Progenitor cell of endocrine pancreas (in vitro differentiated cells): ENCODE measurements around the gene FHOD3. TPM values are rescaled to one million over a fixed set of nuclear protein-coding genes. Genes with fewer than 3 reads are reported as not detected.

Experiments
- DNase-seq: peaks from one replicate; pipeline ENCODE4 v3.0.0; 2021; ENCODE audit warnings: low spot score; ENCODE audit not compliant: unreplicated experiment
- H3K27ac Mint-ChIP-seq: 2 replicates; pipeline ENCODE4 v1.8.0; 2021; ENCODE audit warnings: mild to moderate bottlenecking, moderate library complexity, mixed read lengths
- H3K27me3 Mint-ChIP-seq: 2 replicates; pipeline ENCODE4 v1.8.0; 2021; ENCODE audit warnings: mixed read lengths
- H3K36me3 Mint-ChIP-seq: 2 replicates; pipeline ENCODE4 v1.8.0; 2022; ENCODE audit warnings: mixed read lengths; ENCODE audit not compliant: insufficient read depth
- H3K4me1 Mint-ChIP-seq: 2 replicates; pipeline ENCODE4 v1.8.0; 2021; ENCODE audit warnings: low read depth, mixed read lengths
- H3K4me3 Mint-ChIP-seq: 2 replicates; pipeline ENCODE4 v1.8.0; 2021; ENCODE audit warnings: low read depth, mild to moderate bottlenecking, moderate library complexity, mixed read lengths
- H3K9me3 Mint-ChIP-seq: 2 replicates; pipeline ENCODE4 v1.8.0; 2021; ENCODE audit warnings: low read depth, mixed read lengths
- total RNA-seq: library from RNA; stranded (reverse); gene quantifications from 2 replicates; pipeline ENCODE4 v1.2.1, GENCODE V29; 2021
- TF ChIP-seq, protein P1 (sequence below): fragments of 200-600 bp; sonication (generic); IDR thresholded peaks from one replicate; pipeline ENCODE4 v1.5.0; 2021; ENCODE audit warnings: antibody characterized with exemption, mild to moderate bottlenecking; ENCODE audit not compliant: unreplicated experiment

FHOD3 gene
- total RNA-seq, 1 donor from 2014 or later: 1.6 TPM

GRCh38 chr18:36643061-36643460, 345.5 kb downstream of the FHOD3 start:
- no peak for DNase-seq
- Mint-ChIP-seq H3K4me3 (no peak overlapping the region), H3K9me3 (no peaks in the 10 kb centered on the region), H3K27ac (no peak overlapping the region), H3K27me3 (no peaks in the 10 kb centered on the region), H3K4me1 (peaks cover 3% of the 10 kb centered on the region), H3K36me3 (no peaks in the 10 kb centered on the region)
- TF ChIP-seq, protein P1, sequence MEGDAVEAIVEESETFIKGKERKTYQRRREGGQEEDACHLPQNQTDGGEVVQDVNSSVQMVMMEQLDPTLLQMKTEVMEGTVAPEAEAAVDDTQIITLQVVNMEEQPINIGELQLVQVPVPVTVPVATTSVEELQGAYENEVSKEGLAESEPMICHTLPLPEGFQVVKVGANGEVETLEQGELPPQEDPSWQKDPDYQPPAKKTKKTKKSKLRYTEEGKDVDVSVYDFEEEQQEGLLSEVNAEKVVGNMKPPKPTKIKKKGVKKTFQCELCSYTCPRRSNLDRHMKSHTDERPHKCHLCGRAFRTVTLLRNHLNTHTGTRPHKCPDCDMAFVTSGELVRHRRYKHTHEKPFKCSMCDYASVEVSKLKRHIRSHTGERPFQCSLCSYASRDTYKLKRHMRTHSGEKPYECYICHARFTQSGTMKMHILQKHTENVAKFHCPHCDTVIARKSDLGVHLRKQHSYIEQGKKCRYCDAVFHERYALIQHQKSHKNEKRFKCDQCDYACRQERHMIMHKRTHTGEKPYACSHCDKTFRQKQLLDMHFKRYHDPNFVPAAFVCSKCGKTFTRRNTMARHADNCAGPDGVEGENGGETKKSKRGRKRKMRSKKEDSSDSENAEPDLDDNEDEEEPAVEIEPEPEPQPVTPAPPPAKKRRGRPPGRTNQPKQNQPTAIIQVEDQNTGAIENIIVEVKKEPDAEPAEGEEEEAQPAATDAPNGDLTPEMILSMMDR: no peak

DNA sequence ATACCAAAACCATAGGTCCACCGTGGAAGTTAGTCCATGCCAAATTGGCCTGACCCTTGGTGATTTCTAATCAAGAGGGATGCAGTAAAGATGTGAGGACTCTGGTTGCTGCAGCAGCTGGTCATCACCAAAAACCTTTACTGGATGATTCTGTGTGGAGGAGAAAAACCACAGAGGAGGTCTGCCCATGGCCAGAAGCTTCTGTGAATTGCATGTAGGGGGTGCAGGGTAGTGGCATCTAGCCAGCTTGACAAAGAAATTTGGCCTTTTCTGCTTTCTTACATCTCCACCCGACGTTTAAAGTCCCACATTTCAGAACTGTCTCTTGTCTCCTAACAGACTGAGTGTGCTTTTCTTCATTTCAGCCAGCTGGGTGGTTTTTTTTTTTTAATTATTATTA, 351.3 kb downstream of the FHOD3 start:
- Mint-ChIP-seq H3K4me1 (peaks cover 2% of the 10 kb centered on the region), H3K36me3 (no peaks in the 10 kb centered on the region), H3K9me3 (no peaks in the 10 kb centered on the region), H3K27me3 (peaks cover 3% of the 10 kb centered on the region), H3K27ac (no peak overlapping the region), H3K4me3 (no peak overlapping the region)
- TF ChIP-seq, protein P1: no peak
- no peak for DNase-seq

- Mint-ChIP-seq H3K27me3 (peaks cover 3% of the 10 kb centered on the region), H3K4me1 (peaks cover 2% of the 10 kb centered on the region), H3K9me3 (no peaks in the 10 kb centered on the region), H3K4me3 (no peak overlapping the region), H3K27ac (no peak overlapping the region), H3K36me3 (no peaks in the 10 kb centered on the region)
- no peak for DNase-seq
- TF ChIP-seq, protein P1: no peak
Measured at GRCh38 chr18:36649205-36649604, 351.7 kb downstream of the FHOD3 start.

DNA sequence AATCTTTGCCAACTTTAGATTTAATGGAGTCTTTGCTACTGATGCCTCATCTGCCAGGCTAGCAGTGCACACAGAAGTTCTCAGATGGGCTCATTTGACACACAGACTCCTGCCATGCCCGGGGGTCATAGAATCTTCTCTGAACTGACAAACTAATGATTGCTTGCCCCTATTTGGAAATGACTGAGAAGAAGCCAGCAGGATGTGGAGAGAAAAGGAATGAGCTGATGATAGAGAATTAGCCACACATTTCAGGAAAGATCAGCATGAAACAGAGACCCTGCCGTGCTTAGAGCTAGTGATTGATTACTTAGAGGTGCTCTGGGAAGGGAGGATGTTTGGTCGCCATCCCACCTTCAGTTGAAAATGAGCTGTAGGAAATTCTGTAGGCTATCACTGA, 352.8 kb downstream of the FHOD3 start:
- H3K36me3 Mint-ChIP-seq: no peaks in the 10 kb centered on the region
- no peaks in the 10 kb centered on the region for H3K9me3 Mint-ChIP-seq
- no peak overlapping the region for H3K27ac Mint-ChIP-seq
- peaks cover 2% of the 10 kb centered on the region for H3K4me1 Mint-ChIP-seq
- no peak for DNase-seq
- no peak overlapping the region for H3K4me3 Mint-ChIP-seq
- TF ChIP-seq, protein P1: no peak
- H3K27me3 Mint-ChIP-seq: peaks cover 3% of the 10 kb centered on the region

GRCh38 chr18:36650906-36651305, 353.4 kb downstream of the FHOD3 start:
- no peak for DNase-seq
- peaks cover 2% of the 10 kb centered on the region for H3K4me1 Mint-ChIP-seq
- H3K27me3 Mint-ChIP-seq: peaks cover 3% of the 10 kb centered on the region

More at GRCh38 chr18:36650906-36651305, 353.4 kb downstream of the FHOD3 start:
- Mint-ChIP-seq H3K27ac (no peak overlapping the region), H3K4me3 (no peak overlapping the region), H3K9me3 (no peaks in the 10 kb centered on the region), H3K36me3 (no peaks in the 10 kb centered on the region)
- TF ChIP-seq, protein P1: no peak
